ENCODE results near the gene SLC35F3.
"Not testable (repeated sequence)": the region's sequence is repeated elsewhere in the genome, so short reads cannot be mapped to it uniquely, and the experiment has no call there.

SLC35F3 gene

GRCh38 chr1:234140388-234140787, 235.9 kb downstream of the SLC35F3 start:
- no peaks in the 10 kb centered on the region for H3K9me3 ChIP-seq (ENCODE audit: control insufficient read depth, insufficient read depth, low read depth, low read length)
- no peak overlapping the region for H3K4me3 ChIP-seq (ENCODE audit: low read depth, low read length)
- no peaks in the 10 kb centered on the region for H3K36me3 ChIP-seq (ENCODE audit: control insufficient read depth, insufficient read depth, low read length)
- no peaks in the 10 kb centered on the region for H3K4me1 ChIP-seq (ENCODE audit: control insufficient read depth, insufficient read depth, low read length)
- H3K27ac ChIP-seq (ENCODE audit: low read depth, low read length): no peak overlapping the region
- 0 out of 2 replicates have a peak, but pooled peaks cover 4% of the 10 kb centered on the region for H3K27me3 ChIP-seq (ENCODE audit: control insufficient read depth, insufficient read depth, low read length)
- no peak overlapping the region for H3K9ac ChIP-seq (ENCODE audit: low read length)

GRCh38 chr1:234141006-234141405, 236.5 kb downstream of the SLC35F3 start:
- H3K36me3 ChIP-seq (ENCODE audit: control insufficient read depth, insufficient read depth, low read length): no peaks in the 10 kb centered on the region
- 0 out of 2 replicates have a peak, but pooled peaks cover 4% of the 10 kb centered on the region for H3K27me3 ChIP-seq (ENCODE audit: control insufficient read depth, insufficient read depth, low read length)
- no peaks in the 10 kb centered on the region for H3K4me1 ChIP-seq (ENCODE audit: control insufficient read depth, insufficient read depth, low read length)
- H3K4me3 ChIP-seq (ENCODE audit: low read depth, low read length): no peak overlapping the region
- H3K27ac ChIP-seq (ENCODE audit: low read depth, low read length): no peak overlapping the region
- no peaks in the 10 kb centered on the region for H3K9me3 ChIP-seq (ENCODE audit: control insufficient read depth, insufficient read depth, low read depth, low read length)
- H3K9ac ChIP-seq (ENCODE audit: low read length): no peak overlapping the region

- Histone ChIP-seq H3K27ac (ENCODE audit: low read depth, low read length) (no peak overlapping the region), H3K9ac (ENCODE audit: low read length) (no peak overlapping the region), H3K27me3 (ENCODE audit: control insufficient read depth, insufficient read depth, low read length) (no peaks in the 10 kb centered on the region), H3K9me3 (ENCODE audit: control insufficient read depth, insufficient read depth, low read depth, low read length) (peaks cover 6% of the 10 kb centered on the region; the same call in 1 of the 2 replicates), H3K4me3 (ENCODE audit: low read depth, low read length) (no peak overlapping the region), H3K4me1 (ENCODE audit: control insufficient read depth, insufficient read depth, low read length) (no peaks in the 10 kb centered on the region), H3K36me3 (ENCODE audit: control insufficient read depth, insufficient read depth, low read length) (no peaks in the 10 kb centered on the region)
These were observed 239.2 kb downstream of the SLC35F3 start for GRCh38 chr1:234143681-234144080.

- no peak overlapping the region for H3K27ac ChIP-seq (ENCODE audit: low read depth, low read length)
- H3K4me1 ChIP-seq (ENCODE audit: control insufficient read depth, insufficient read depth, low read length): no peaks in the 10 kb centered on the region
- H3K4me3 ChIP-seq (ENCODE audit: low read depth, low read length): no peak overlapping the region
These were observed 240.4 kb downstream of the SLC35F3 start for GRCh38 chr1:234144901-234145300.

GRCh38 chr1:234148350-234148749, 243.9 kb downstream of the SLC35F3 start:
- no peaks in the 10 kb centered on the region for H3K27me3 ChIP-seq (ENCODE audit: control insufficient read depth, insufficient read depth, low read length)
- H3K36me3 ChIP-seq (ENCODE audit: control insufficient read depth, insufficient read depth, low read length): no peaks in the 10 kb centered on the region
- no peak overlapping the region for H3K27ac ChIP-seq (ENCODE audit: low read depth, low read length)
- H3K9me3 ChIP-seq (ENCODE audit: control insufficient read depth, insufficient read depth, low read depth, low read length): peaks cover 6% of the 10 kb centered on the region; the same call in 1 of the 2 replicates
- H3K4me1 ChIP-seq (ENCODE audit: control insufficient read depth, insufficient read depth, low read length): peaks cover 5% of the 10 kb centered on the region; the same call in 1 of the 2 replicates
- H3K9ac ChIP-seq (ENCODE audit: low read length): no peak overlapping the region
- no peak overlapping the region for H3K4me3 ChIP-seq (ENCODE audit: low read depth, low read length)

More at GRCh38 chr1:234144901-234145300, 240.4 kb downstream of the SLC35F3 start:
- H3K9ac ChIP-seq (ENCODE audit: low read length): no peak overlapping the region
- peaks cover 6% of the 10 kb centered on the region; the same call in 1 of the 2 replicates for H3K9me3 ChIP-seq (ENCODE audit: control insufficient read depth, insufficient read depth, low read depth, low read length)
- H3K27me3 ChIP-seq (ENCODE audit: control insufficient read depth, insufficient read depth, low read length): no peaks in the 10 kb centered on the region
- H3K36me3 ChIP-seq (ENCODE audit: control insufficient read depth, insufficient read depth, low read length): no peaks in the 10 kb centered on the region

GRCh38 chr1:234148816-234149215, 244.3 kb downstream of the SLC35F3 start:
- H3K4me1 ChIP-seq (ENCODE audit: control insufficient read depth, insufficient read depth, low read length): peaks cover 5% of the 10 kb centered on the region; the same call in 1 of the 2 replicates
- H3K9me3 ChIP-seq (ENCODE audit: control insufficient read depth, insufficient read depth, low read depth, low read length): peaks cover 6% of the 10 kb centered on the region; the same call in 1 of the 2 replicates
- no peak overlapping the region for H3K4me3 ChIP-seq (ENCODE audit: low read depth, low read length)
- no peak overlapping the region for H3K27ac ChIP-seq (ENCODE audit: low read depth, low read length)
- H3K27me3 ChIP-seq (ENCODE audit: control insufficient read depth, insufficient read depth, low read length): no peaks in the 10 kb centered on the region
- H3K9ac ChIP-seq (ENCODE audit: low read length): no peak overlapping the region
- no peaks in the 10 kb centered on the region for H3K36me3 ChIP-seq (ENCODE audit: control insufficient read depth, insufficient read depth, low read length)

GRCh38 chr1:234149217-234149616, 244.7 kb downstream of the SLC35F3 start:
- H3K4me3 ChIP-seq (ENCODE audit: low read depth, low read length): no peak overlapping the region

GRCh38 chr1:234150892-234151291, 246.4 kb downstream of the SLC35F3 start:
- Histone ChIP-seq H3K4me1 (ENCODE audit: control insufficient read depth, insufficient read depth, low read length) (peaks cover 5% of the 10 kb centered on the region; the same call in 1 of the 2 replicates), H3K36me3 (ENCODE audit: control insufficient read depth, insufficient read depth, low read length) (no peaks in the 10 kb centered on the region), H3K9me3 (ENCODE audit: control insufficient read depth, insufficient read depth, low read depth, low read length) (peaks cover 6% of the 10 kb centered on the region; the same call in 1 of the 2 replicates), H3K4me3 (ENCODE audit: low read depth, low read length) (no peak overlapping the region), H3K27me3 (ENCODE audit: control insufficient read depth, insufficient read depth, low read length) (no peaks in the 10 kb centered on the region), H3K27ac (ENCODE audit: low read depth, low read length) (no peak overlapping the region), H3K9ac (ENCODE audit: low read length) (no peak overlapping the region)

More at GRCh38 chr1:234149217-234149616, 244.7 kb downstream of the SLC35F3 start:
- H3K9ac ChIP-seq (ENCODE audit: low read length): no peak overlapping the region
- H3K4me1 ChIP-seq (ENCODE audit: control insufficient read depth, insufficient read depth, low read length): peaks cover 5% of the 10 kb centered on the region; the same call in 1 of the 2 replicates
- H3K27me3 ChIP-seq (ENCODE audit: control insufficient read depth, insufficient read depth, low read length): no peaks in the 10 kb centered on the region
- peaks cover 6% of the 10 kb centered on the region; the same call in 1 of the 2 replicates for H3K9me3 ChIP-seq (ENCODE audit: control insufficient read depth, insufficient read depth, low read depth, low read length)
- H3K27ac ChIP-seq (ENCODE audit: low read depth, low read length): no peak overlapping the region
- H3K36me3 ChIP-seq (ENCODE audit: control insufficient read depth, insufficient read depth, low read length): no peaks in the 10 kb centered on the region

- not testable (repeated sequence) for H3K9me3 ChIP-seq (ENCODE audit: control insufficient read depth, insufficient read depth, low read depth, low read length); H3K4me1 ChIP-seq (ENCODE audit: control insufficient read depth, insufficient read depth, low read length); H3K4me3 ChIP-seq (ENCODE audit: low read depth, low read length); H3K27me3 ChIP-seq (ENCODE audit: control insufficient read depth, insufficient read depth, low read length); H3K9ac ChIP-seq (ENCODE audit: low read length); H3K27ac ChIP-seq (ENCODE audit: low read depth, low read length); H3K36me3 ChIP-seq (ENCODE audit: control insufficient read depth, insufficient read depth, low read length)
These were observed 247.9 kb downstream of the SLC35F3 start for GRCh38 chr1:234152344-234152743.

GRCh38 chr1:234154320-234155251, 250.1 kb downstream of the SLC35F3 start:
- Histone ChIP-seq H3K27ac (ENCODE audit: low read depth, low read length) (no peak overlapping the region), H3K36me3 (ENCODE audit: control insufficient read depth, insufficient read depth, low read length) (no peaks in the 10 kb centered on the region), H3K9me3 (ENCODE audit: control insufficient read depth, insufficient read depth, low read depth, low read length) (no peaks in the 10 kb centered on the region), H3K9ac (ENCODE audit: low read length) (no peak overlapping the region), H3K4me1 (ENCODE audit: control insufficient read depth, insufficient read depth, low read length) (peaks cover 5% of the 10 kb centered on the region; the same call in 1 of the 2 replicates), H3K27me3 (ENCODE audit: control insufficient read depth, insufficient read depth, low read length) (no peaks in the 10 kb centered on the region), H3K4me3 (ENCODE audit: low read depth, low read length) (no peak overlapping the region)

GRCh38 chr1:234162661-234163060, 258.2 kb downstream of the SLC35F3 start:
- no peak overlapping the region for H3K9ac ChIP-seq (ENCODE audit: low read length)
- peaks cover 19% of the 10 kb centered on the region; the same call in 1 of the 2 replicates for H3K4me1 ChIP-seq (ENCODE audit: control insufficient read depth, insufficient read depth, low read length)
- H3K4me3 ChIP-seq (ENCODE audit: low read depth, low read length): no peak overlapping the region
- H3K27ac ChIP-seq (ENCODE audit: low read depth, low read length): no peak overlapping the region
- no peaks in the 10 kb centered on the region for H3K36me3 ChIP-seq (ENCODE audit: control insufficient read depth, insufficient read depth, low read length)
- H3K9me3 ChIP-seq (ENCODE audit: control insufficient read depth, insufficient read depth, low read depth, low read length): no peaks in the 10 kb centered on the region
- H3K27me3 ChIP-seq (ENCODE audit: control insufficient read depth, insufficient read depth, low read length): no peaks in the 10 kb centered on the region
